CD4-positive, alpha-beta T cell (primary cell): ENCODE data around the gene GCK. TPM values are rescaled to one million over a fixed set of nuclear protein-coding genes. Genes with fewer than 3 reads are reported as not detected.

ENCODE experiments used
- ATAC-seq: fragments of 200-7000 bp; cut with Tn5 transposase; one replicate; pipeline ENCODE4 v1.10.0; 2022; ENCODE audit warnings: mild to moderate bottlenecking; ENCODE audit not compliant: poor library complexity
- CTCF ChIA-PET: fragments of 350-600 bp; sonication (Branson Sonifier 250); formaldehyde crosslinking; loops from one replicate; lab custom pipeline; 2021; ENCODE audit warnings: antibody characterized with exemption, inconsistent platforms; lab: Charles Lee
- POLR2A ChIA-PET: fragments of 350-600 bp; sonication (Branson Sonifier 250); formaldehyde crosslinking; loops from one replicate; lab custom pipeline; 2021; ENCODE audit warnings: antibody characterized with exemption, inconsistent platforms; lab: Charles Lee
- DNase-seq, 14 experiments: peaks; one replicate each; pipeline ENCODE4 v3.0.0-alpha.2; 2013 to 2020; ENCODE audit warnings: mixed read lengths in 2 of 14
- H3K27ac ChIP-seq, 2 donors: one replicate each; pipeline versions ENCODE4 v1.5.1 to v1.7.0; 2013; ENCODE audit warnings: low read length in 2 of 2, low read depth in 1 of 2, mild to moderate bottlenecking in 1 of 2
- H3K27me3 ChIP-seq, 2 experiments: 1 replicate in 1 of 2; 2 replicates in 1 of 2; pipeline versions ENCODE4 v1.6.1 to v1.7.0; 2013; ENCODE audit warnings: low read length in 2 of 2, control low read depth in 1 of 2, mild to moderate bottlenecking in 1 of 2, moderate library complexity in 1 of 2; ENCODE audit not compliant: insufficient read depth in 2 of 2, control insufficient read depth in 1 of 2
- H3K36me3 ChIP-seq: one replicate; pipeline ENCODE4 v1.6.1; 2013; ENCODE audit warnings: low read length, control low read depth; ENCODE audit not compliant: insufficient read depth
- H3K4me1 ChIP-seq: one replicate; pipeline ENCODE4 v1.6.1; 2013; ENCODE audit warnings: low read length, control low read depth; ENCODE audit not compliant: insufficient read depth
- H3K4me3 ChIP-seq: one replicate; pipeline ENCODE4 v1.5.1; 2013; ENCODE audit warnings: mild to moderate bottlenecking, low read length, moderate library complexity
- H3K9me3 ChIP-seq, 2 experiments: 1 replicate in 1 of 2; 2 replicates in 1 of 2; pipeline versions ENCODE4 v1.6.1 to v1.7.0; 2013; ENCODE audit warnings: low read length in 2 of 2, mild to moderate bottlenecking in 2 of 2, control low read depth in 1 of 2, moderate library complexity in 1 of 2; ENCODE audit not compliant: control insufficient read depth in 1 of 2, insufficient read depth in 1 of 2
- H3K27ac Mint-ChIP-seq: one replicate; pipeline ENCODE4 v1.8.0; 2020; ENCODE audit warnings: mixed read lengths
- H3K27me3 Mint-ChIP-seq: one replicate; pipeline ENCODE4 v1.8.0; 2021; ENCODE audit warnings: mixed read lengths
- H3K36me3 Mint-ChIP-seq: one replicate; pipeline ENCODE4 v1.8.0; 2021; ENCODE audit warnings: low read depth, mixed read lengths
- H3K4me1 Mint-ChIP-seq: one replicate; pipeline ENCODE4 v1.8.0; 2021; ENCODE audit warnings: low read depth, mixed read lengths
- H3K4me3 Mint-ChIP-seq: one replicate; pipeline ENCODE4 v1.8.0; 2020; ENCODE audit warnings: mild to moderate bottlenecking, mixed read lengths
- H3K9me3 Mint-ChIP-seq: one replicate; pipeline ENCODE4 v1.8.0; 2020; ENCODE audit warnings: mixed read lengths
- intact Hi-C, 2 experiments: fragments of 100-400 bp; cut with DNase I in 1 of 2; cut with micrococcal nuclease in 1 of 2; formaldehyde crosslinking; loops; one replicate each; pipeline versions ENCODE4 v1.15.1 to v1.9.0; 2023 to 2025; cut with DNase I, micrococcal nuclease
- total RNA-seq, 174 experiments: library from RNA in 2 of 174; stranded (reverse) in 2 of 174; gene quantifications; one replicate each; pipeline ENCODE4 v1.2.3 and lab custom pipeline; 2021 to 2026
- TF ChIP-seq, protein P1 (sequence below): fragments of 200-600 bp; IDR thresholded peaks from one replicate; pipeline ENCODE4 v1.8.0; 2022; ENCODE audit warnings: antibody characterized with exemption, mild to moderate bottlenecking

The GCK gene
- total RNA-seq, 2 experiments from 2014 or later, result 0.47 to 0.71 TPM

DNA sequence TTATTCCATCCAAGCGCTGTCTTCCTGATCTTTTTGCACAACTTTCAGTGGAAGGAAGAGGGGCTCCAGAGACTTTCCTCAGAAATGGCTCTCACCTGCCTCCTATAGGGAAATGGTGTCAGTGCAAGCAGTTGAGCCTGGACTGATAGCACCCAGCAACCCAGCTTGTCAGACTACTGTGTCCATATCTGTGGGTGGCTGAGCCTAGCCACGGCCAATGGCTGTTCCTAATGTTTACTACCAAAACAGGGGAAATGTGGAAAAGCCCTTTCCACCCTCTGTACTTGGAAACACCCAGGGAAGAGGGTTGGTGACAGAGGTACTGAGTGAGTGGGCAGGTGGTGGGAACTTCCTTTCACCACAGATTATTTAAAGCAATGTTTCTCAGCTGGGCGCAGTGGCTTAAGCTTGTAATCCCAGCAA is 7.2 kb upstream of the GCK start:
- no peak overlapping the region for H3K27ac ChIP-seq
- H3K36me3 ChIP-seq, result no peaks in the 10 kb centered on the region
- CTCF ChIA-PET, result no interaction called here
- POLR2A ChIA-PET, result no interaction called here
- peaks cover 0 to 7% of the 10 kb centered on the region in 2 experiments for H3K27me3 ChIP-seq
- DNase-seq (peak in 4 of 14 experiments; percentile 27 to 51 (median 42)), ATAC-seq (no peak)
- no peaks in the 10 kb centered on the region for H3K9me3 Mint-ChIP-seq
- no peaks in the 10 kb centered on the region for H3K36me3 Mint-ChIP-seq
- H3K27ac Mint-ChIP-seq, result no peak overlapping the region
- intact Hi-C loops, result no loop called here
- peak overlapping the region; percentile 63 for H3K4me3 Mint-ChIP-seq
- H3K4me1 Mint-ChIP-seq, result peaks cover 7% of the 10 kb centered on the region
- H3K4me1 ChIP-seq, result peaks cover 1% of the 10 kb centered on the region
- no peaks in the 10 kb centered on the region for H3K9me3 ChIP-seq
- no peak overlapping the region for H3K4me3 ChIP-seq
- TF ChIP-seq, protein P1, sequence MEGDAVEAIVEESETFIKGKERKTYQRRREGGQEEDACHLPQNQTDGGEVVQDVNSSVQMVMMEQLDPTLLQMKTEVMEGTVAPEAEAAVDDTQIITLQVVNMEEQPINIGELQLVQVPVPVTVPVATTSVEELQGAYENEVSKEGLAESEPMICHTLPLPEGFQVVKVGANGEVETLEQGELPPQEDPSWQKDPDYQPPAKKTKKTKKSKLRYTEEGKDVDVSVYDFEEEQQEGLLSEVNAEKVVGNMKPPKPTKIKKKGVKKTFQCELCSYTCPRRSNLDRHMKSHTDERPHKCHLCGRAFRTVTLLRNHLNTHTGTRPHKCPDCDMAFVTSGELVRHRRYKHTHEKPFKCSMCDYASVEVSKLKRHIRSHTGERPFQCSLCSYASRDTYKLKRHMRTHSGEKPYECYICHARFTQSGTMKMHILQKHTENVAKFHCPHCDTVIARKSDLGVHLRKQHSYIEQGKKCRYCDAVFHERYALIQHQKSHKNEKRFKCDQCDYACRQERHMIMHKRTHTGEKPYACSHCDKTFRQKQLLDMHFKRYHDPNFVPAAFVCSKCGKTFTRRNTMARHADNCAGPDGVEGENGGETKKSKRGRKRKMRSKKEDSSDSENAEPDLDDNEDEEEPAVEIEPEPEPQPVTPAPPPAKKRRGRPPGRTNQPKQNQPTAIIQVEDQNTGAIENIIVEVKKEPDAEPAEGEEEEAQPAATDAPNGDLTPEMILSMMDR, result peak; percentile 40
- peaks cover 21% of the 10 kb centered on the region for H3K27me3 Mint-ChIP-seq

DNA sequence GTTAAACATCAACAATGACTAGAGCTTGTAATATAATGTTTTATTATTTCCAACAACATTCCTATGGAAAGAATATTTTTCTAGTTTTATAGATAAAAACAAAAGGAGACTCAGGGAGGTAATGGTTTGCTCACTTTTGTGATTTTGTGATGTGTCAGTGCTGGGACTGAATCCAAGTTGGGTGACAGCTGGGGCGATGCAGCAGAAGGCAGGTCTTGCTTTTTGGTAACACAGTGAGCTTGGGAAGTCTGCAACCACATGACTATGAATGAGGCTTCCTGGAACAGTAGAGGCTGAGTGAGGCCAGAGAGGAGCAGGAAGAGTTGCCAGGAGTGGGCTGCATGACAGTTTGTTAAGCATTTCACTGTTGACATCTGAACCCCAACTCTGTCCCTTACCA is 6.7 kb upstream of the GCK start:
- Histone ChIP-seq H3K4me1 (no peaks in the 10 kb centered on the region), H3K4me3 (no peak overlapping the region), H3K27me3 (peaks cover 0 to 7% of the 10 kb centered on the region in 2 experiments), H3K36me3 (no peaks in the 10 kb centered on the region), H3K27ac (no peak overlapping the region), H3K9me3 (no peaks in the 10 kb centered on the region)
- Mint-ChIP-seq H3K4me1 (peaks cover 4% of the 10 kb centered on the region), H3K36me3 (no peaks in the 10 kb centered on the region), H3K27ac (no peak overlapping the region), H3K9me3 (no peaks in the 10 kb centered on the region), H3K4me3 (no peak overlapping the region), H3K27me3 (peaks cover 21% of the 10 kb centered on the region)
- TF ChIP-seq, protein P1, result no peak
- intact Hi-C loops, result no loop called here
- ATAC-seq (no peak), DNase-seq (no peak)
- ChIA-PET CTCF (no interaction called here), POLR2A (no interaction called here)

DNA sequence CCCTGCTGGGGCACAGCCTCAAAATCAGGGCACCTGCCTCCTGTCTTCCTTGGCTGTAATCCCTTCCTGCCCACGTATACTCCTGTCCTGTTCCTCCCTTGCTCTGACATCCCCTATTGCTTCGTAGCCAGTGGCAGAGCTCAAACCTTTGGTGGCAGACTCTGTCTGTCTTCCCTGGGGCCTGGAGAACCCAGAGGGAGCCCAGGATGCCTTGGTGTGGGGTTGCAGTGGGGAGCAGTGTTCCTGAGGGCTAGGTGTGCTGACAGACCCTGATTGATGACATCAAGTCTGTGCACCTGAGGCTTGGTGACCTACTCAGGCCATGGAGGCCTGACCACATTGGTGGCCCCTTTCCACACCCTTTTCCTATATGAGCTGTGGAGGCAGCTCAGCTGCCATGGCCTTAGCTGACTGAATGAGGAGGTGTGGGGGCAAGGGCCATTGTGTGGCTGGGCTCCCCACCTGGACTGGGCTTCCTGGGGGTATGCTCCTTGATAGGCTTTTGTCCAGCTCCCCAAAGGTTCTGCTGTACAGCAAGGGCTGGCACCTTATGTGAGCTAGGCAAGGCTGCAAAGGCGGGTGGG is 5.4 kb upstream of the GCK start:
- no peaks in the 10 kb centered on the region for H3K4me1 ChIP-seq
- Mint-ChIP-seq H3K9me3 (no peaks in the 10 kb centered on the region), H3K36me3 (no peaks in the 10 kb centered on the region), H3K4me3 (no peak overlapping the region), H3K27ac (no peak overlapping the region), H3K4me1 (peaks cover 4% of the 10 kb centered on the region), H3K27me3 (peaks cover 21% of the 10 kb centered on the region)
- peaks cover 0 to 7% of the 10 kb centered on the region in 2 experiments for H3K27me3 ChIP-seq
- intact Hi-C loops, result no loop called here
- CTCF ChIA-PET, result no interaction called here
- H3K36me3 ChIP-seq, result no peaks in the 10 kb centered on the region
- ATAC-seq (no peak), DNase-seq (peak in 1 of 14 experiments; percentile 7)
- H3K9me3 ChIP-seq, result no peaks in the 10 kb centered on the region
- POLR2A ChIA-PET, result no interaction called here
- no peak overlapping the region for H3K27ac ChIP-seq
- TF ChIP-seq, protein P1, result no peak
- H3K4me3 ChIP-seq, result no peak overlapping the region
